MCF 10A (cell line): ENCODE measurements around the gene TRIM29. TPM values are rescaled to one million over a fixed set of nuclear protein-coding genes. Genes with fewer than 3 reads are reported as not detected.

Source experiments
- BruUV-seq: library from RNA; stranded (reverse); fragments of 400-500 nt; replicated peaks from 2 replicates; lab custom pipeline; 2021; lab: Mats Ljungman, UMichigan
- CTCF ChIA-PET: fragments of 300-600 bp; sonication (Branson Sonifier 250); formaldehyde crosslinking; extraction: SDS; loops from one replicate; lab custom pipeline; 2021; ENCODE audit warnings: antibody characterized with exemption, inconsistent platforms; lab: Yijun Ruan, JAX
- POLR2A ChIA-PET: fragments of 300-600, 350-650 bp; sonication (Branson Sonifier 250); formaldehyde crosslinking; extraction: SDS; loops from one replicate; lab custom pipeline; 2020; ENCODE audit warnings: antibody characterized with exemption, inconsistent platforms; lab: Yijun Ruan, JAX
- DNase-seq: peaks from one replicate; pipeline ENCODE4 v3.0.0-alpha.2; 2018; ENCODE audit not compliant: unreplicated experiment
- H3K27ac Mint-ChIP-seq: one replicate; pipeline ENCODE4 v1.8.0; 2022; ENCODE audit warnings: mild to moderate bottlenecking, low read depth, mixed read lengths; ENCODE audit not compliant: unreplicated experiment
- H3K27me3 Mint-ChIP-seq: one replicate; pipeline ENCODE4 v1.8.0; 2022; ENCODE audit warnings: mixed read lengths; ENCODE audit not compliant: insufficient read depth, unreplicated experiment
- H3K36me3 Mint-ChIP-seq: one replicate; pipeline ENCODE4 v1.8.0; 2022; ENCODE audit warnings: mild to moderate bottlenecking, moderate library complexity, mixed read lengths; ENCODE audit not compliant: insufficient read depth, unreplicated experiment
- H3K4me1 Mint-ChIP-seq: one replicate; pipeline ENCODE4 v1.8.0; 2022; ENCODE audit warnings: mixed read lengths; ENCODE audit not compliant: insufficient read depth, unreplicated experiment
- H3K4me3 Mint-ChIP-seq: one replicate; pipeline ENCODE4 v1.8.0; 2022; ENCODE audit warnings: mild to moderate bottlenecking, moderate library complexity, mixed read lengths; ENCODE audit not compliant: unreplicated experiment
- H3K9me3 Mint-ChIP-seq: one replicate; pipeline ENCODE4 v1.8.0; 2022; ENCODE audit warnings: mixed read lengths; ENCODE audit not compliant: unreplicated experiment
- intact Hi-C: fragments of 100-400 bp; cut with micrococcal nuclease; formaldehyde crosslinking; loops from 2 replicates; pipeline ENCODE4 v1.14.1; 2022
- total RNA-seq: library from RNA; stranded (reverse); gene quantifications from 2 replicates; pipeline ENCODE4 v1.2.3, GENCODE V29; 2022
- TF ChIP-seq, protein P1 (sequence below): fragments of 200-600 bp; IDR thresholded peaks from one replicate; pipeline ENCODE4 v1.8.0; 2022; ENCODE audit warnings: antibody characterized with exemption, mild to moderate bottlenecking; ENCODE audit not compliant: unreplicated experiment

The TRIM29 gene
- total RNA-seq, 1 experiment from 2014 or later, result 93.4 TPM

DNA sequence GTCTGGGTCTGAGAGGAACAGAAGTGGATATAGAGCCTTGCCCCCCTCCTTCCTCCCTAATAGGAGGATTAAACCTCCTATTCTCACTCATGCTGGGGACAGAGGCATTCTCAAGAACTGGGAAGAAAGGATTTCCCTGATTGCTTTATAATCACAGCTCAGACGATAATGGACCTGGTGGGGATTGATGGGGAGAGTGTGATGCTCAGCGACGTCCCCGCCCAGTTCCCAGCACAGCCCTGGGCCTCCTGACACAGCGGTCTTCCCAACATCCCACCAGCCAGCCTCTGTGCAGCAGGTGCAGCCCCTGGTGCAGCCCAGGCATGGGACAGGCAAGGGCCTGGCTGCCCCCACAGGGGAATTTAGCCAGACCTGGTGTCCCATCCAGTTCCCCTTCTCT lies 28.4 kb downstream of the TRIM29 start:
- peaks cover 23% of the 10 kb centered on the region for H3K27me3 Mint-ChIP-seq

DNA sequence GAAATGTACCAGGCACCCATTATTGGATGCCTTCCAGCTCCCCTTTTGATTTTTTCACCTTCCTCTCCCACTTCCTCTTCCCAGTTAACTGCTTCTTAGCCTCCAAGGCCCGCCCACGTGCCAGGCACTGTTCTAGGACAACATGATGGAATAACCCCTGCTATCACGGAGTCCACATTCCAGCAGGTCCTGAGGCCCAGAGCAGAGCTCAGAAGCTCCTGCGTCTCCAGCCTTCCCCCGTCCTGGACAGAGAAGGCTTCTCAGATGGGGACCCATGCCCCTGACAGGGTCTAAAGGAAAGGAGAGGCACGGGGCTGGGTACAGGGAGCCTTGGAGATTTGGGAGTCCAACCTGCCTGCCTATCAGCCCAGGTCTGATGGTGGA lies 29.1 kb downstream of the TRIM29 start:
- BruUV-seq, result no TSS peak
- intact Hi-C loops, result loop anchor here (1.0 to 10.0 kb wide), 4 partner anchors 96 to 627 kb away; partner anchors contain the start of gene NECTIN1
- ChIA-PET CTCF (interaction anchor here (0.6 to 4.3 kb wide), 68 partner anchors 8 to 772 kb away, joined by 3 to 39 read pairs (median 4); partner anchors contain the start of genes NECTIN1 and TRIM29), POLR2A (interaction anchor here (0.7 to 3.9 kb wide), 14 partner anchors 10 to 445 kb away, joined by 3 to 37 read pairs (median 4); partner anchors contain the start of genes NECTIN1 and TRIM29)
- Mint-ChIP-seq H3K9me3 (no peaks in the 10 kb centered on the region), H3K27ac (no peak overlapping the region), H3K36me3 (peaks cover 34% of the 10 kb centered on the region), H3K4me3 (no peak overlapping the region), H3K4me1 (no peaks in the 10 kb centered on the region), H3K27me3 (peaks cover 31% of the 10 kb centered on the region)
- no peak for DNase-seq
- TF ChIP-seq, protein P1, sequence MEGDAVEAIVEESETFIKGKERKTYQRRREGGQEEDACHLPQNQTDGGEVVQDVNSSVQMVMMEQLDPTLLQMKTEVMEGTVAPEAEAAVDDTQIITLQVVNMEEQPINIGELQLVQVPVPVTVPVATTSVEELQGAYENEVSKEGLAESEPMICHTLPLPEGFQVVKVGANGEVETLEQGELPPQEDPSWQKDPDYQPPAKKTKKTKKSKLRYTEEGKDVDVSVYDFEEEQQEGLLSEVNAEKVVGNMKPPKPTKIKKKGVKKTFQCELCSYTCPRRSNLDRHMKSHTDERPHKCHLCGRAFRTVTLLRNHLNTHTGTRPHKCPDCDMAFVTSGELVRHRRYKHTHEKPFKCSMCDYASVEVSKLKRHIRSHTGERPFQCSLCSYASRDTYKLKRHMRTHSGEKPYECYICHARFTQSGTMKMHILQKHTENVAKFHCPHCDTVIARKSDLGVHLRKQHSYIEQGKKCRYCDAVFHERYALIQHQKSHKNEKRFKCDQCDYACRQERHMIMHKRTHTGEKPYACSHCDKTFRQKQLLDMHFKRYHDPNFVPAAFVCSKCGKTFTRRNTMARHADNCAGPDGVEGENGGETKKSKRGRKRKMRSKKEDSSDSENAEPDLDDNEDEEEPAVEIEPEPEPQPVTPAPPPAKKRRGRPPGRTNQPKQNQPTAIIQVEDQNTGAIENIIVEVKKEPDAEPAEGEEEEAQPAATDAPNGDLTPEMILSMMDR, result no peak

More for the DNA sequence above, 28.4 kb downstream of the TRIM29 start:
- intact Hi-C loops, result loop anchor here (2.0 to 10.0 kb wide), 2 partner anchors 97 to 385 kb away; partner anchors contain the start of gene NECTIN1
- CTCF ChIA-PET, result interaction anchor here (0.6 to 4.3 kb wide), 22 partner anchors 9 to 635 kb away, joined by 3 to 39 read pairs (median 10); partner anchors contain the start of gene TRIM29
- POLR2A ChIA-PET, result interaction anchor here (0.5 to 3.9 kb wide), 14 partner anchors 11 to 776 kb away, joined by 3 to 37 read pairs (median 4); partner anchors contain the start of genes NECTIN1 and TRIM29
- Mint-ChIP-seq H3K9me3 (no peaks in the 10 kb centered on the region), H3K4me3 (no peak overlapping the region), H3K27ac (no peak overlapping the region), H3K4me1 (no peaks in the 10 kb centered on the region), H3K36me3 (peaks cover 41% of the 10 kb centered on the region)
- no peak for DNase-seq
- BruUV-seq, result no TSS peak
- TF ChIP-seq, protein P1, result no peak

GRCh38 chr11:120108154-120108784 lies 29.6 kb downstream of the TRIM29 start:
- intact Hi-C loops, result loop anchor here (1.0 to 10.0 kb wide), 4 partner anchors 95 to 627 kb away; partner anchors contain the start of gene NECTIN1
- POLR2A ChIA-PET, result interaction anchor here (0.7 to 3.9 kb wide), 12 partner anchors 10 to 627 kb away, joined by 3 to 37 read pairs (median 4); partner anchors contain the start of gene NECTIN1
- H3K27me3 Mint-ChIP-seq, result peaks cover 32% of the 10 kb centered on the region
- CTCF ChIA-PET, result interaction anchor here (0.6 to 4.3 kb wide), 75 partner anchors 8 to 771 kb away, joined by 3 to 39 read pairs (median 4); partner anchors contain the start of genes NECTIN1 and TRIM29
- H3K27ac Mint-ChIP-seq, result no peak overlapping the region
- no peaks in the 10 kb centered on the region for H3K4me1 Mint-ChIP-seq
- H3K4me3 Mint-ChIP-seq, result no peak overlapping the region
- no TSS peak for BruUV-seq
- peaks cover 33% of the 10 kb centered on the region for H3K36me3 Mint-ChIP-seq
- DNase-seq, result peak; percentile 66
- TF ChIP-seq, protein P1, result peak; percentile 99
- no peaks in the 10 kb centered on the region for H3K9me3 Mint-ChIP-seq

DNA sequence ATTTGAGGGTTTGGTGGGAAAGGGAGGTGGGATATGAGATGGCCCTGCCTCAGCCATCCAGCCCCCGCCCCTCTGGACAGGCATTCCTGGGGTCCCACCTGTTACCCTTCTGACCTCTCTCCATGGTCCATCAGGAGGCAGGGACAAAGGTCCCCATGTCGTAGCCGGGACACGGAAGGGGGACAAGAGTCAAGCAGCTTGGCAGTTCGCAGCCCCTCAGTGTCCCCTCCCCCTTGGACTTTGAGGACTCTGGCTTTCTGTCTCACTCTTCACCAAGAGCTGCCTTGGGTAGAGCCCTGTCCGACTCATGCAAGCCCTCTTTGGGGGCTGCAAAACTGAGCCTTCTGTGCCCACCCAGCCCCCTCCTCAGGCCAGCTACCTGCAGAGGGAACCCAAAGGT lies 30.2 kb downstream of the TRIM29 start:
- no peak for DNase-seq
- H3K9me3 Mint-ChIP-seq, result no peaks in the 10 kb centered on the region
- BruUV-seq, result no TSS peak
- CTCF ChIA-PET, result interaction anchor here (0.6 to 4.3 kb wide), 41 partner anchors 10 to 633 kb away, joined by 3 to 39 read pairs (median 5); partner anchors contain the start of gene NECTIN1
- H3K27me3 Mint-ChIP-seq, result peaks cover 32% of the 10 kb centered on the region
- POLR2A ChIA-PET, result interaction anchor here (0.6 to 3.9 kb wide), 5 partner anchors 13 to 627 kb away, joined by 3 to 37 read pairs (median 5); partner anchors contain the start of gene NECTIN1
- H3K27ac Mint-ChIP-seq, result no peak overlapping the region
- H3K36me3 Mint-ChIP-seq, result peaks cover 30% of the 10 kb centered on the region
- intact Hi-C loops, result loop anchor here (1.0 to 10.0 kb wide), 5 partner anchors 95 to 626 kb away; partner anchors contain the start of gene NECTIN1
- TF ChIP-seq, protein P1, result no peak
- no peak overlapping the region for H3K4me3 Mint-ChIP-seq
- H3K4me1 Mint-ChIP-seq, result no peaks in the 10 kb centered on the region
